HepG2 (cell line): Measurements from ENCODE around the gene MXRA8. TPM values are rescaled to one million over a fixed set of nuclear protein-coding genes. Genes with fewer than 3 reads are reported as not detected.

Experiments
- AGO2 ChIP-seq: fragments of 200-400 bp; formaldehyde crosslinking; optimal IDR thresholded peaks from 2 replicates; pipeline ENCODE3; 2017; ENCODE audit warnings: mild to moderate bottlenecking, low read depth, low read length, moderate library complexity
- BCLAF1 ChIP-seq: fragments of 450-650 bp; IDR thresholded peaks from 2 replicates; pipeline ENCODE4 v1.6.1; 2017; ENCODE audit warnings: mild to moderate bottlenecking
- HOXD1 ChIP-seq: sonication (generic); formaldehyde crosslinking; IDR thresholded peaks from 2 replicates; pipeline ENCODE4 v1.5.0; 2020; ENCODE audit warnings: missing genetic modification reagents
- KLF6 ChIP-seq: IDR thresholded peaks from 2 replicates; pipeline ENCODE4 v1.8.0; 2016; ENCODE audit warnings: missing biosample characterization, missing genetic modification reagents
- NR2F6 ChIP-seq, 2 experiments: IDR thresholded peaks; 2 replicates each; pipeline ENCODE4 v1.6.1; 2016; ENCODE audit warnings: antibody characterized with exemption in 1 of 2, mild to moderate bottlenecking in 1 of 2
- PAF1 ChIP-seq: IDR thresholded peaks from 2 replicates; pipeline ENCODE4 v1.6.1; 2016; ENCODE audit warnings: missing genetic modification reagents, missing compliant biosample characterization
- PRMT3 ChIP-seq: sonication (generic); formaldehyde crosslinking; IDR thresholded peaks from 2 replicates; pipeline ENCODE4 v1.8.1; 2022; ENCODE audit warnings: low read depth, mild to moderate bottlenecking, moderate library complexity, missing genetic modification reagents, borderline replicate concordance
- TOPORS ChIP-seq: sonication (generic); formaldehyde crosslinking; IDR thresholded peaks from 2 replicates; pipeline ENCODE4 v1.8.0; 2023; ENCODE audit warnings: mild to moderate bottlenecking, missing genetic modification reagents
- ZFP62 ChIP-seq: sonication (generic); formaldehyde crosslinking; IDR thresholded peaks from 2 replicates; pipeline ENCODE4 v1.4.0; 2020; ENCODE audit warnings: missing genetic modification reagents
- ZHX2 ChIP-seq, 2 experiments: sonication (generic) in 1 of 2; formaldehyde crosslinking in 1 of 2; IDR thresholded peaks; 2 replicates each; pipeline versions ENCODE4 v1.6.1 to v1.9.0; 2014 to 2022; ENCODE audit warnings: antibody characterized with exemption in 1 of 2, borderline replicate concordance in 1 of 2, inconsistent platforms in 1 of 2, low read depth in 1 of 2, missing genetic modification reagents in 1 of 2
- ZNF274 ChIP-seq: sonication (generic); formaldehyde crosslinking; IDR thresholded peaks from 2 replicates; pipeline ENCODE4 v1.5.1; 2020; ENCODE audit warnings: mild to moderate bottlenecking, missing genetic modification reagents
- ZNF543 ChIP-seq: sonication (generic); formaldehyde crosslinking; IDR thresholded peaks from 2 replicates; pipeline ENCODE4 v1.4.0; 2020; ENCODE audit warnings: mild to moderate bottlenecking, missing genetic modification reagents
- ZNF616 ChIP-seq: sonication (generic); formaldehyde crosslinking; IDR thresholded peaks from 2 replicates; pipeline ENCODE4 v1.5.0; 2020; ENCODE audit warnings: low read depth, mild to moderate bottlenecking, missing genetic modification reagents
- ZNF709 ChIP-seq: sonication (generic); formaldehyde crosslinking; IDR thresholded peaks from 2 replicates; pipeline ENCODE4 v1.5.0; 2020; ENCODE audit warnings: mild to moderate bottlenecking, missing genetic modification reagents
- ZNF75D ChIP-seq: sonication (generic); formaldehyde crosslinking; IDR thresholded peaks from 2 replicates; pipeline ENCODE4 v1.8.1; 2023; ENCODE audit warnings: missing genetic modification reagents, mild to moderate bottlenecking, borderline replicate concordance
- ZNF770 ChIP-seq: sonication (generic); formaldehyde crosslinking; IDR thresholded peaks from 2 replicates; pipeline ENCODE4 v1.5.0; 2020; ENCODE audit warnings: mild to moderate bottlenecking, missing genetic modification reagents
- polyA plus RNA-seq, 8 experiments: library from polyadenylated mRNA; depleted of rRNA in 3 of 8; stranded (reverse) in 7 of 8; unstranded in 1 of 8; fragments of >200 nt; fragmentation: Illumina TruSeq in 4 of 8; extraction: Trizol in 4 of 8; gene quantifications; 2 replicates each; pipeline versions ENCODE4 v1.2.1 to v1.2.3, GENCODE V29; 2011 to 2016; ENCODE audit warnings: low read depth in 4 of 8, missing spikeins in 1 of 8, mixed read lengths in 1 of 8; ENCODE audit not compliant: insufficient read depth in 1 of 8
- total RNA-seq, 5 experiments: library from RNA; depleted of rRNA; stranded (reverse); fragments of >200 nt; fragmentation: Illumina TruSeq; extraction: Trizol; gene quantifications; 2 replicates each; pipeline ENCODE4 v1.2.3, GENCODE V29; 2016; ENCODE audit warnings: low read depth in 1 of 5
- TF ChIP-seq, protein P1 (sequence below): IDR thresholded peaks from 2 replicates; pipeline ENCODE4 v1.6.1; 2016; ENCODE audit warnings: low read depth, control low read depth

MXRA8 gene
- total and polyA plus RNA-seq, 2 of the 13 experiments (the other 11 are each of a cell fraction or from before 2014, with no cell fraction given), result 19.8 to 44.8 TPM

- TF ChIP-seq ZHX2 (IDR thresholded peaks at IDR 0.05; ENCODE audit: low read depth) (no peak), ZHX2 (CRISPR knock-in tag; IDR thresholded peaks at IDR 0.05; ENCODE audit: borderline replicate concordance) (0 out of 2 replicates have a peak, but pooled peaks have one; percentile 50), HOXD1 (peak; percentile 36; the same call in 1 of the 2 replicates), NR2F6 (IDR thresholded peaks at IDR 0.05) (no peak), NR2F6 (CRISPR knock-in tag; IDR thresholded peaks at IDR 0.05) (no peak), PAF1 (CRISPR knock-in tag) (no peak), ZNF709 (CRISPR knock-in tag) (peak; percentile 64; the same call in 1 of the 2 replicates), ZNF616 (0 out of 2 replicates have a peak, but pooled peaks have one; percentile 52), PRMT3 (CRISPR knock-in tag) (no peak), ZNF75D (CRISPR knock-in tag) (peak; percentile 52; the same call in 1 of the 2 replicates), ZNF274 (CRISPR knock-in tag) (peak; percentile 47; the same call in 1 of the 2 replicates), KLF6 (peak; percentile 73; the same call in 1 of the 2 replicates), BCLAF1 (no peak), TOPORS (peak; percentile 55; the same call in 1 of the 2 replicates), ZNF770 (CRISPR knock-in tag) (no peak), ZFP62 (CRISPR knock-in tag) (no peak), ZNF543 (CRISPR knock-in tag) (0 out of 2 replicates have a peak, but pooled peaks have one; percentile 39), AGO2 (peak; percentile 9)
- TF ChIP-seq, protein P1, sequence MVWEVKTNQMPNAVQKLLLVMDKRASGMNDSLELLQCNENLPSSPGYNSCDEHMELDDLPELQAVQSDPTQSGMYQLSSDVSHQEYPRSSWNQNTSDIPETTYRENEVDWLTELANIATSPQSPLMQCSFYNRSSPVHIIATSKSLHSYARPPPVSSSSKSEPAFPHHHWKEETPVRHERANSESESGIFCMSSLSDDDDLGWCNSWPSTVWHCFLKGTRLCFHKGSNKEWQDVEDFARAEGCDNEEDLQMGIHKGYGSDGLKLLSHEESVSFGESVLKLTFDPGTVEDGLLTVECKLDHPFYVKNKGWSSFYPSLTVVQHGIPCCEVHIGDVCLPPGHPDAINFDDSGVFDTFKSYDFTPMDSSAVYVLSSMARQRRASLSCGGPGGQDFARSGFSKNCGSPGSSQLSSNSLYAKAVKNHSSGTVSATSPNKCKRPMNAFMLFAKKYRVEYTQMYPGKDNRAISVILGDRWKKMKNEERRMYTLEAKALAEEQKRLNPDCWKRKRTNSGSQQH (CRISPR knock-in tag), result peak; percentile 85; the same call in 1 of the 2 replicates
These were observed 23.5 kb downstream of the MXRA8 start (continued) for GRCh38 chr1:1334835-1335234.
